ENCODE data around the gene ANKRD31. TPM values are rescaled to one million over a fixed set of nuclear protein-coding genes. Genes with fewer than 3 reads are reported as not detected.

ANKRD31 gene
- total and polyA plus RNA-seq, 8 donors = 0.09 to 0.75 (median 0.45) TPM

Other genes starting within 250 kb of the ANKRD31 start
- 1 to 10 TPM; 1.7 to 3.6 TPM for gene GCNT4, start 184.3 kb downstream of the ANKRD31 start, total RNA-seq
- gene GCNT4, start 184.3 kb downstream of the ANKRD31 start, polyA plus RNA-seq (ENCODE audit: insufficient read length in 6 of 6) = 1 to 10 TPM in 4 of 6 donors, under 1 TPM in 2; 0.90 to 1.2 (median 1.0) TPM
- 100 to 1,000 TPM in 1 of 2 donors, 10 to 100 TPM in 1; 77.2 to 166 TPM for gene HMGCR, start 100.3 kb upstream of the ANKRD31 start, total RNA-seq
- gene HMGCR, start 100.3 kb upstream of the ANKRD31 start, polyA plus RNA-seq (ENCODE audit: insufficient read length in 6 of 6) = 10 to 100 TPM; 37.2 to 61.5 (median 52.4) TPM